K562 (cell line): ENCODE results near the gene AKR1A1. TPM values are rescaled to one million over a fixed set of nuclear protein-coding genes. Genes with fewer than 3 reads are reported as not detected.

ENCODE experiments used
- BRD4 ChIP-seq: fragments of 200-600 bp; sonication (generic); IDR thresholded peaks from 2 replicates; pipeline ENCODE4 v1.6.1; 2017; ENCODE audit warnings: inconsistent platforms
- C11orf30 ChIP-seq: fragments of 450-650 bp; IDR thresholded peaks from 2 replicates; pipeline ENCODE4 v1.6.1; 2016; ENCODE audit warnings: low read depth, mild to moderate bottlenecking
- CTCF ChIP-seq, 3 experiments: IDR thresholded peaks in 2 of 3; conservative IDR thresholded peaks in 1 of 3; 2 replicates each; pipeline ENCODE4 v1.5.1; 2011 to 2012; ENCODE audit warnings: low read length in 3 of 3, mild to moderate bottlenecking in 3 of 3, control low read depth in 2 of 3, improper control_type of control experiment in 1 of 3, inconsistent platforms in 1 of 3, low read depth in 1 of 3, mixed read lengths in 1 of 3, moderate library complexity in 1 of 3; ENCODE audit not compliant: insufficient read depth in 2 of 3
- ELF2 ChIP-seq: fragments of 250-450 bp; sonication (Bioruptor Pico); IDR thresholded peaks from 2 replicates; pipeline ENCODE4 v1.5.0; 2021; ENCODE audit warnings: mild to moderate bottlenecking
- ERF ChIP-seq: fragments of 450-650 bp; formaldehyde crosslinking; IDR thresholded peaks from 2 replicates; pipeline ENCODE4 v1.4.0; 2020; ENCODE audit warnings: mild to moderate bottlenecking, mixed read lengths
- HES1 ChIP-seq: fragments of 450-650 bp; IDR thresholded peaks from 2 replicates; pipeline ENCODE4 v1.6.1; 2016; ENCODE audit warnings: low read depth, mild to moderate bottlenecking, moderate library complexity
- MECOM ChIP-seq: fragments of 250-450 bp; sonication (Bioruptor Pico); IDR thresholded peaks from 2 replicates; pipeline ENCODE4 v1.8.0; 2022; ENCODE audit warnings: inconsistent platforms
- MIER1 ChIP-seq: fragments of 450-650 bp; IDR thresholded peaks from 2 replicates; pipeline ENCODE4 v1.6.1; 2016; ENCODE audit warnings: antibody characterized with exemption, mild to moderate bottlenecking, low read depth
- NCOA2 ChIP-seq, 2 experiments: fragments of 450-650 bp; IDR thresholded peaks; 2 replicates each; pipeline ENCODE4 v1.6.1; 2018; ENCODE audit warnings: mild to moderate bottlenecking in 2 of 2, moderate library complexity in 1 of 2; ENCODE audit not compliant: partially characterized antibody in 2 of 2
- NR3C1 ChIP-seq: sonication (generic); formaldehyde crosslinking; IDR thresholded peaks from 2 replicates; pipeline ENCODE4 v1.8.1; 2022; ENCODE audit warnings: missing genetic modification reagents
- PRPF4 ChIP-seq: fragments of 200-400 bp; formaldehyde crosslinking; IDR thresholded peaks from one replicate; pipeline ENCODE4 v1.6.1; 2017; ENCODE audit warnings: low read length, low read depth, mild to moderate bottlenecking; ENCODE audit not compliant: insufficient read depth, poor library complexity, severe bottlenecking
- SAP30 ChIP-seq: fragments of 200-600 bp; sonication (generic); IDR thresholded peaks from 2 replicates; pipeline ENCODE4 v1.6.1; 2012; ENCODE audit warnings: borderline replicate concordance, low read depth, mild to moderate bottlenecking, moderate library complexity, low read length, control low read depth, inconsistent platforms; ENCODE audit not compliant: insufficient read depth, poor library complexity, severe bottlenecking
- SMAD2 ChIP-seq: fragments of 150-350 bp; IDR thresholded peaks from 2 replicates; pipeline ENCODE4 v1.6.1; 2014; ENCODE audit warnings: low read depth, mild to moderate bottlenecking, low read length
- TCF7 ChIP-seq: sonication (generic); IDR thresholded peaks from 2 replicates; pipeline ENCODE4 v1.6.1; 2016; ENCODE audit warnings: antibody characterized with exemption, borderline replicate concordance
- ZBTB34 ChIP-seq: fragments of 250-450 bp; sonication (Bioruptor Pico); IDR thresholded peaks from 2 replicates; pipeline ENCODE4 v1.8.0; 2021; ENCODE audit warnings: mild to moderate bottlenecking, moderate library complexity
- ZNF232 ChIP-seq: sonication (generic); formaldehyde crosslinking; IDR thresholded peaks from 2 replicates; pipeline ENCODE4 v1.8.0; 2022; ENCODE audit warnings: mild to moderate bottlenecking, missing genetic modification reagents
- ZNF324 ChIP-seq: fragments of 250-450 bp; sonication (Bioruptor Pico); IDR thresholded peaks from 2 replicates; pipeline ENCODE4 v1.4.0; 2020; ENCODE audit warnings: mild to moderate bottlenecking
- polyA plus RNA-seq, 8 experiments: library from polyadenylated mRNA; depleted of rRNA in 4 of 8; stranded (reverse) in 5 of 8; unstranded in 3 of 8; fragments of >200 nt; fragmentation: Nextera tagmentation in 2 of 8; fragmentation: Illumina TruSeq in 1 of 8; extraction: Ambion mirVana in 2 of 8; extraction: Trizol in 1 of 8; gene quantifications; 2 replicates each; pipeline versions ENCODE4 v1.2.1 to v1.2.3, GENCODE V29; 2011 to 2014; ENCODE audit warnings: inconsistent platforms in 1 of 8, missing spikeins in 1 of 8
- total RNA-seq, 7 experiments: library from RNA; depleted of rRNA in 6 of 7; stranded (reverse); fragments of >200 nt in 6 of 7; fragmentation: Illumina TruSeq in 2 of 7; extraction: Trizol in 2 of 7; gene quantifications; 2 replicates each; pipeline versions ENCODE4 v1.2.1 to v1.2.3, GENCODE V29; 2011 to 2021; ENCODE audit warnings: low replicate concordance in 1 of 7
- TF ChIP-seq, protein P1 (sequence below): fragments of 250-450 bp; sonication (Bioruptor Pico); IDR thresholded peaks from 2 replicates; pipeline ENCODE4 v1.5.0; 2022; ENCODE audit warnings: mild to moderate bottlenecking
- TF ChIP-seq, protein P2 (sequence below): sonication (generic); formaldehyde crosslinking; IDR thresholded peaks from 2 replicates; pipeline ENCODE4 v1.8.1; 2022; ENCODE audit warnings: missing genetic modification reagents

The AKR1A1 gene
- total and polyA plus RNA-seq, 9 of the 15 experiments (the other 6 are each of a cell fraction or from before 2014, with no cell fraction given) = 68.6 to 211 (median 132) TPM

DNA sequence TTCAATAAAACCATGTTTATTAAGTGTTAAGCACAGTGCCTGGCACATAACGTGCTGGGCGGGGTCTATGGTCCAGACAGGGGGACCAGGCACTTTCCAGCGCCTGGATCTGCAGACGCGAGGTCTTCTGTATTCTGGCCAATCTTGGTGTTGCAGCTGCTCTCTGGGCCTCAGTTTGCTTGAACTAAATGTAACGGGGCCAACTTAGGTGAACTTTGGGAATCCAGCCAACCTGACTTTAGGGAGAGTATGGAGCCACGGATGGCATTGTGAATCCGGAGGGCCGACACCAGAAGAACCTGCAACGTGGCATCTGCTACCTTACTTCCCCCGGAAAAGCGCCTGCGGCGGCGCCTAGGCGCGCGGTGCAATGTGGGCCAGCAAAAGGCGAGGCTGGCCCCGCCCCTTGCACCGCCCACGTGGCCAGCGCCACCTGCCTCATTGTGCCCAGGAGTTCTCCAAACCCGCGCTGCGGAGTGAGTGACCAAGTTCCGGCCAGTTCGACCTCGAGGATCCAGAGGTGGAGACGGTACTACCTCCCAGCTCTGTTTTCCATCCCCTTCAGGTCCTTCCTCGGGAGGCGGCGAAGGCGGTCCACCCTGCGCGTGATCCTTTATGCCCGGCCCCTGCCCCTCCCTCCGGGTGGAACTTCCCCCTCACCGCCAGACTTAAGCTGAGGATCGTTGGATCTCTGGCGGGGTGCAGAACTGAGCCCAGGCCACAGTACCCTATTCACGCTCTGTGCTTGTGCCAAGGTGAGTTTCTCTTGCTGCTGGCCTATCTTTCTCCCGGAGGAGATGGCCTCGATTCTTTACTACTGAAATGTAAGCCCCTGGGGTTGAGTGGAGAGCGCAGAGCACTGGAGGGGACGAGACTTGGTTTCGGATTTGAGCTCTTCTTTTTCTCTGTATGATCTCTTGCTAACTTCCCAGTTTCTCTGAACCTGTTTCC, at the start of gene AKR1A1 (continued):
- TF ChIP-seq, protein P1, sequence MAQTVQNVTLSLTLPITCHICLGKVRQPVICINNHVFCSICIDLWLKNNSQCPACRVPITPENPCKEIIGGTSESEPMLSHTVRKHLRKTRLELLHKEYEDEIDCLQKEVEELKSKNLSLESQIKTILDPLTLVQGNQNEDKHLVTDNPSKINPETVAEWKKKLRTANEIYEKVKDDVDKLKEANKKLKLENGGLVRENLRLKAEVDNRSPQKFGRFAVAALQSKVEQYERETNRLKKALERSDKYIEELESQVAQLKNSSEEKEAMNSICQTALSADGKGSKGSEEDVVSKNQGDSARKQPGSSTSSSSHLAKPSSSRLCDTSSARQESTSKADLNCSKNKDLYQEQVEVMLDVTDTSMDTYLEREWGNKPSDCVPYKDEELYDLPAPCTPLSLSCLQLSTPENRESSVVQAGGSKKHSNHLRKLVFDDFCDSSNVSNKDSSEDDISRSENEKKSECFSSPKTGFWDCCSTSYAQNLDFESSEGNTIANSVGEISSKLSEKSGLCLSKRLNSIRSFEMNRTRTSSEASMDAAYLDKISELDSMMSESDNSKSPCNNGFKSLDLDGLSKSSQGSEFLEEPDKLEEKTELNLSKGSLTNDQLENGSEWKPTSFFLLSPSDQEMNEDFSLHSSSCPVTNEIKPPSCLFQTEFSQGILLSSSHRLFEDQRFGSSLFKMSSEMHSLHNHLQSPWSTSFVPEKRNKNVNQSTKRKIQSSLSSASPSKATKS (CRISPR knock-in tag) = no peak
- no peak for TF ChIP-seq ZNF232
- TF ChIP-seq BRD4 = peak; percentile 86
- TF ChIP-seq, protein P2, sequence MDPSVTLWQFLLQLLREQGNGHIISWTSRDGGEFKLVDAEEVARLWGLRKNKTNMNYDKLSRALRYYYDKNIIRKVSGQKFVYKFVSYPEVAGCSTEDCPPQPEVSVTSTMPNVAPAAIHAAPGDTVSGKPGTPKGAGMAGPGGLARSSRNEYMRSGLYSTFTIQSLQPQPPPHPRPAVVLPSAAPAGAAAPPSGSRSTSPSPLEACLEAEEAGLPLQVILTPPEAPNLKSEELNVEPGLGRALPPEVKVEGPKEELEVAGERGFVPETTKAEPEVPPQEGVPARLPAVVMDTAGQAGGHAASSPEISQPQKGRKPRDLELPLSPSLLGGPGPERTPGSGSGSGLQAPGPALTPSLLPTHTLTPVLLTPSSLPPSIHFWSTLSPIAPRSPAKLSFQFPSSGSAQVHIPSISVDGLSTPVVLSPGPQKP = no peak
- no peak for TF ChIP-seq SMAD2
- peak; percentile 95 for TF ChIP-seq SAP30
- TF ChIP-seq MIER1 = no peak; the same call in 1 of the 2 replicates
- peak; percentile 68; the same call in 1 of the 2 replicates for TF ChIP-seq C11orf30
- TF ChIP-seq PRPF4 = no peak
- peak; percentile 85 for TF ChIP-seq MECOM
- TF ChIP-seq ZBTB34 = no peak
- no peak; the same call in 1 of the 2 replicates for TF ChIP-seq ERF (CRISPR knock-in tag)
- TF ChIP-seq NCOA2 (IDR thresholded peaks at IDR 0.05; ENCODE audit: partially characterized antibody in 2 of 2) = no peak
- no peak for TF ChIP-seq ZNF324 (CRISPR knock-in tag)
- no peak for TF ChIP-seq HES1
- no peak; the same call in 1 of the 2 replicates for TF ChIP-seq NR3C1 (CRISPR knock-in tag)
- TF ChIP-seq ELF2 (CRISPR knock-in tag) = peak; percentile 64; the same call in 1 of the 2 replicates
- TF ChIP-seq TCF7 = no peak; the same call in 1 of the 2 replicates
- peak in 2 of 3 experiments; percentile 4 to 11; a peak in 1 of 6 replicates for TF ChIP-seq CTCF (IDR thresholded peaks at IDR 0.05 in 2 of 3, conservative IDR thresholded peaks at IDR 0.05 in 1 of 3; ENCODE audit: insufficient read depth in 2 of 3, low read depth in 1 of 3, low read length in 3 of 3)
